Glutamatergic neuron (in vitro differentiated cells): ENCODE results near the gene LY6G6D. TPM values are rescaled to one million over a fixed set of nuclear protein-coding genes. Genes with fewer than 3 reads are reported as not detected.

Experiments used
- DNase-seq: peaks from one replicate; pipeline ENCODE4 v3.0.0; 2022
- H3K27ac Mint-ChIP-seq: one replicate; pipeline ENCODE4 v1.8.0; 2020; ENCODE audit warnings: mild to moderate bottlenecking, mixed read lengths, inconsistent platforms; ENCODE audit not compliant: unreplicated experiment
- H3K27me3 Mint-ChIP-seq: one replicate; pipeline ENCODE4 v1.8.0; 2020; ENCODE audit warnings: mild to moderate bottlenecking, moderate library complexity, mixed read lengths, inconsistent platforms; ENCODE audit not compliant: unreplicated experiment
- H3K36me3 Mint-ChIP-seq: one replicate; pipeline ENCODE4 v1.8.0; 2020; ENCODE audit warnings: mild to moderate bottlenecking, mixed read lengths, inconsistent platforms; ENCODE audit not compliant: unreplicated experiment
- H3K4me1 Mint-ChIP-seq: one replicate; pipeline ENCODE4 v1.8.0; 2020; ENCODE audit warnings: mild to moderate bottlenecking, low read depth, mixed read lengths, inconsistent platforms; ENCODE audit not compliant: unreplicated experiment
- H3K4me3 Mint-ChIP-seq: one replicate; pipeline ENCODE4 v1.8.0; 2020; ENCODE audit warnings: mild to moderate bottlenecking, mixed read lengths, inconsistent platforms; ENCODE audit not compliant: unreplicated experiment
- H3K9me3 Mint-ChIP-seq: one replicate; pipeline ENCODE4 v1.8.0; 2020; ENCODE audit warnings: mild to moderate bottlenecking, moderate library complexity, mixed read lengths, inconsistent platforms; ENCODE audit not compliant: unreplicated experiment
- total RNA-seq: library from RNA; stranded (reverse); fragmentation: NEBNext Ultra II Directional; extraction: Animal tissue kit (Norgen Biotek cat#: 25700); gene quantifications from one replicate; pipeline ENCODE4 v1.2.1, GENCODE V29; 2021; ENCODE audit not compliant: unreplicated experiment
- TF ChIP-seq, protein P1 (sequence below): fragments of 200-600 bp; sonication (generic); IDR thresholded peaks from one replicate; pipeline ENCODE4 v1.5.0; 2021; ENCODE audit not compliant: partially characterized antibody, unreplicated experiment

LY6G6D gene
- total RNA-seq, 1 donor from 2014 or later, result not detected

DNA sequence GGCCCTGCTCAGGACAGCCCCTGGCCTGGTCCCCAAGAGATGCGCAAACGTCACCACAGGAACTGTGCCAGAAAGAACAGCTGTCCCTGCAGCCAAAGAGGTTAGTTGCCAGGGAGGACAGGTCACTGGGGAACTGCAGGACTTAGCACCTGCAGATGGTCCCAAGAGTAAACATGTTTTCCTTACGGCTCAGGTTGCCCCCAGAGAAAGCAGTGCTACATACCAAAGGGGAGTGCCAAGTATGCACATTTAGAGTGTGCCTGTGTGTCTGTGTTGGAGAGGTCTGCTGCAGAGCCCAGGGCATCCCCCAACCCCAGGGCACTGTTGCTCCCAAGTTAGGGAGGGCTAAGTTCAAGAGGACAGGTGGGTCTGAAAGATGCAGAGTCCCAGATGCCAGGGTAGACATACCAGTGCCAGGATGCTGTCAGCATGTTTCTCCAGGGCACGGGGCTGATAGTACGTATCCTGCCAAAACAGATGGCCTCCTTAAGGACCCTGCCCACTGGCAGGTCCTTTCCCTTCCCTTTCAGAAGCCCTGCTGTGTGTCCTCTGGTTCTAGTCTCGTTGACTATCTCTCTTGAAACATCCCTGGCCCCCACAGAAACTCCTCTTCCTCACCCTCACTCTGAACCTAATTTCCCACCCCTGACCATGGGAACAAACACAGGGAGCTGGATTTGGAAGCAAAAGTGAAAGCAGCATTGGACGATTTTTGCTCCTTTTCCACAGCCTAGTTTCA lies 13.3 kb upstream of the LY6G6D start:
- Mint-ChIP-seq H3K4me3 (peak overlapping the region; percentile 94), H3K27me3 (peaks cover 7% of the 10 kb centered on the region), H3K27ac (peak overlapping the region; percentile 99), H3K4me1 (peaks cover 13% of the 10 kb centered on the region), H3K36me3 (no peaks in the 10 kb centered on the region), H3K9me3 (peaks cover 10% of the 10 kb centered on the region)
- TF ChIP-seq, protein P1, sequence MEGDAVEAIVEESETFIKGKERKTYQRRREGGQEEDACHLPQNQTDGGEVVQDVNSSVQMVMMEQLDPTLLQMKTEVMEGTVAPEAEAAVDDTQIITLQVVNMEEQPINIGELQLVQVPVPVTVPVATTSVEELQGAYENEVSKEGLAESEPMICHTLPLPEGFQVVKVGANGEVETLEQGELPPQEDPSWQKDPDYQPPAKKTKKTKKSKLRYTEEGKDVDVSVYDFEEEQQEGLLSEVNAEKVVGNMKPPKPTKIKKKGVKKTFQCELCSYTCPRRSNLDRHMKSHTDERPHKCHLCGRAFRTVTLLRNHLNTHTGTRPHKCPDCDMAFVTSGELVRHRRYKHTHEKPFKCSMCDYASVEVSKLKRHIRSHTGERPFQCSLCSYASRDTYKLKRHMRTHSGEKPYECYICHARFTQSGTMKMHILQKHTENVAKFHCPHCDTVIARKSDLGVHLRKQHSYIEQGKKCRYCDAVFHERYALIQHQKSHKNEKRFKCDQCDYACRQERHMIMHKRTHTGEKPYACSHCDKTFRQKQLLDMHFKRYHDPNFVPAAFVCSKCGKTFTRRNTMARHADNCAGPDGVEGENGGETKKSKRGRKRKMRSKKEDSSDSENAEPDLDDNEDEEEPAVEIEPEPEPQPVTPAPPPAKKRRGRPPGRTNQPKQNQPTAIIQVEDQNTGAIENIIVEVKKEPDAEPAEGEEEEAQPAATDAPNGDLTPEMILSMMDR, result no peak
- peak; percentile 48 for DNase-seq

DNA sequence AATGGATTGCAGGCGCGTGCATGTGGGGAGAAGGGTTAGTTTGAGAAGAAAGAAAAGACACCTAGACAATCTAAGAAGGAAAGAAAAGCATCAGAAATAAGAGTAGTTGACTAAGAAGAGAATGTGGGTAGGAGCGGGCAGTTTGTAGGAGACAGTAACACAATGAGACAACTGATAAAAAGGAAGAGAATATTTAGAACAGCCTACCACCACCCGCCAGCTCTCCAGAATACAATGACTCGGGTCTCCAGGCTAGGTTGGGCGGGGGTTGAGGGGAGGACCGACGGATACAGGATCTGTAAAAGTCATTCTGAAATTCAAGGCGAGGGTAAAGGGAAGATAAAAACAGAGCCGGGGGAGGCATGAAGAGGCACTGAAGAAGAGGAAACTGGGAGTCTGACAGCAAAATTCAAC lies 12.7 kb upstream of the LY6G6D start:
- peak overlapping the region; percentile 94 for H3K4me3 Mint-ChIP-seq
- no peak for DNase-seq
- H3K4me1 Mint-ChIP-seq, result peaks cover 13% of the 10 kb centered on the region
- TF ChIP-seq, protein P1, result no peak
- peaks cover 7% of the 10 kb centered on the region for H3K27me3 Mint-ChIP-seq
- H3K9me3 Mint-ChIP-seq, result peaks cover 10% of the 10 kb centered on the region
- no peaks in the 10 kb centered on the region for H3K36me3 Mint-ChIP-seq
- peak overlapping the region; percentile 99 for H3K27ac Mint-ChIP-seq

DNA sequence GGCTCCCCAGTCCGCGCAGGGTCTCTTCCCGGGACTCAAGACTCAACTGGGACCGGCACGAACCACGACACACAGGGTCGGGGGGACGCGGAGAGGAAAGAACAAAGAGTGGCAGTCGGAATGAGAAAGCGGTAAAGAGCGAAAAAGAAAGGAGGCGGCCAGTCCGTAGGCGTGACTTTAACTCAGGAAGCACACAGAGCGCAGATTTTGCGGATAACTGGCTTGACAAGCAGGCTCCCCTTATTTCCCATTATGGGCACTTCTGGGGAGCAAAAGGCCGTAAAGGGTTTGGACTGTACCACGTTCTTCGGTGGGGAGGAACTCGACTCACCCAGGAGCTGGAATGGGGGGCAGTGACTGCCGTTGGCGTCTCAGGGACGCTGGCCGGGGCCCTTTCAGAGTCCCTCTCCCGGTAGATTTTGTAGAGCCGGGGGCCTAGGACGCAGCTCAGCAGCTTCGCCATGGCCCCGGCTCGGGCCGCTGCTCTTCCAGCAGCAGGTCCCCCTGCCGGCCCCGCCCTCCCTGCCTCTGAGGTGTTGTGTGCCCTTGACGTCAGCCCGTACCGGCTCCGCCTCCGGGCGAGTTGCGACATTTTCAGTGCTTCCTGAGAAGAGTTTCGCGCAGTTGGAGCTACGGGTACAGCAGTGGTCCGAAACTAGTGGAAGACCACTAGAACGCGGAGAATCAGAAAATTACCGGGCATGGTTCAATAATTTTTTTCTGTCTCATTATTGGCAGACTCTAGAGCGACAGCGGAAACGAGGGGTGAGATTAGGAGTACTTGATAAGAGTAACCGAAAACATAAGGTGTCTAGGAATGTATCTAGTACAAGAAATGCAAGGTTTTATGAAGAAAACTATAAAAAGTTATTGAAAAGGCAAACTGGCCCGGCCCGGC lies 12.1 kb upstream of the LY6G6D start, which contains the start of gene ABHD16A:
Gene ABHD16A, minus strand, starts transcription at position 506 of the 898 bp plus-strand sequence. Its CDS starts 43 bp downstream, at position 463.
- Mint-ChIP-seq H3K27ac (peak within 1 kb of the TSS; percentile 99), H3K4me1 (peaks cover 13% of the 10 kb centered on the region), H3K36me3 (no peaks in the 10 kb centered on the region), H3K9me3 (peaks cover 10% of the 10 kb centered on the region), H3K4me3 (peak within 1 kb of the TSS; percentile 94), H3K27me3 (peaks cover 7% of the 10 kb centered on the region)
- TF ChIP-seq, protein P1, result peak; percentile 23
- peak; percentile 98 for DNase-seq

DNA sequence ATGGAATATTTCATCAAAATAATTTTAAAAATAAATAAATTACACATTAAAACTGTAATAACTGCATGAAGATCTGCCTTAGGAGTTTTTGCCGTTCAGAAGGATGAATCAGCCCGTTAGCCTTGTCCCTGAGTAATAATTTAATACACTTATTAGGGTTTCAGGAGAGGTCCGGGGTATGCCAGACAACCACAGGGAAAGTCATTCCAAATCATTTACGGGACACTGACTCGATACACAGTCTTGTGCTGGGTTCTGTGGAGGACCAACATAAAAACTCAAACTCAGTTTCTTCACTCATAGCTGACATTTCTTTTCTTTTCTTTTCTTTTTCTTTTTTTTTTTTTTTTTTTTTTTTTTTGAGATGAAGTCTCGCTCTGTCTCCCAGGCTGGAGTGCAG lies 9.2 kb upstream of the LY6G6D start:
- no peaks in the 10 kb centered on the region for H3K36me3 Mint-ChIP-seq
- no peak overlapping the region for H3K4me3 Mint-ChIP-seq
- H3K27ac Mint-ChIP-seq, result no peak overlapping the region
- H3K4me1 Mint-ChIP-seq, result peaks cover 15% of the 10 kb centered on the region
- no peak for DNase-seq
- TF ChIP-seq, protein P1, result no peak
- peaks cover 11% of the 10 kb centered on the region for H3K27me3 Mint-ChIP-seq
- peaks cover 16% of the 10 kb centered on the region for H3K9me3 Mint-ChIP-seq
